Common myeloid progenitor, CD34-positive (primary cell): ENCODE measurements around the gene CKS2.
A peak's percentile ranks its signal among the peaks of the same experiment; 100 is the strongest.
"Not testable (repeated sequence)": the region's sequence is repeated elsewhere in the genome, so short reads cannot be mapped to it uniquely, and the experiment has no call there.

Source experiments
- CTCF ChIA-PET: fragments of 350-600 bp; sonication (Branson Sonifier 250); formaldehyde crosslinking; loops from one replicate; lab custom pipeline; 2021; ENCODE audit warnings: antibody characterized with exemption; lab: Charles Lee
- POLR2A ChIA-PET: fragments of 350-600 bp; sonication (Branson Sonifier 250); formaldehyde crosslinking; loops from one replicate; lab custom pipeline; 2021; ENCODE audit warnings: antibody characterized with exemption; lab: Charles Lee
- DNase-seq, 3 donors: peaks; one replicate each; pipeline versions ENCODE4 v3.0.0 to v3.0.0-alpha.2; 2013
- H3K27ac ChIP-seq, 2 experiments: 1 replicate in 1 of 2; 2 replicates in 1 of 2; pipeline ENCODE4 v1.7.0; 2013; ENCODE audit warnings: inconsistent platforms in 2 of 2, low read length in 2 of 2, mild to moderate bottlenecking in 2 of 2, low read depth in 1 of 2, moderate library complexity in 1 of 2; ENCODE audit not compliant: severe bottlenecking in 2 of 2, insufficient read depth in 1 of 2, poor library complexity in 1 of 2
- H3K27me3 ChIP-seq, 5 experiments: replicated peaks in 2 of 5; 1 replicate in 3 of 5; 2 replicates in 2 of 5; pipeline versions ENCODE4 v1.6.1 to v1.7.0; 2013; ENCODE audit warnings: low read length in 4 of 5, mild to moderate bottlenecking in 2 of 5, moderate library complexity in 2 of 5, inconsistent platforms in 1 of 5; ENCODE audit not compliant: insufficient read depth in 5 of 5, control insufficient read depth in 4 of 5
- H3K36me3 ChIP-seq, 4 experiments: 1 replicate in 2 of 4; 2 replicates in 2 of 4; pipeline versions ENCODE4 v1.6.1 to v1.7.0; 2013; ENCODE audit warnings: low read length in 3 of 4, control low read depth in 1 of 4, mild to moderate bottlenecking in 1 of 4; ENCODE audit not compliant: control insufficient read depth in 4 of 4, insufficient read depth in 4 of 4
- H3K4me1 ChIP-seq, 4 experiments: 1 replicate in 3 of 4; 2 replicates in 1 of 4; pipeline versions ENCODE4 v1.6.1 to v1.7.1; 2013; ENCODE audit warnings: low read length in 3 of 4, mild to moderate bottlenecking in 3 of 4, control low read depth in 1 of 4, inconsistent platforms in 1 of 4, moderate library complexity in 1 of 4; ENCODE audit not compliant: control insufficient read depth in 4 of 4, insufficient read depth in 4 of 4; ENCODE audit errors: control extremely low read depth in 1 of 4
- H3K4me3 ChIP-seq, 7 experiments: 1 replicate in 4 of 7; 2 replicates in 3 of 7; pipeline versions ENCODE4 v1.5.1 to v1.7.0; 2013; ENCODE audit warnings: mild to moderate bottlenecking in 7 of 7, low read length in 6 of 7, moderate library complexity in 6 of 7, inconsistent platforms in 2 of 7, low read depth in 2 of 7, control low read depth in 1 of 7; ENCODE audit not compliant: insufficient read depth in 4 of 7, control insufficient read depth in 1 of 7; ENCODE audit errors: extremely low read depth in 1 of 7
- H3K9me3 ChIP-seq, 5 experiments: 1 replicate in 4 of 5; 2 replicates in 1 of 5; pipeline versions ENCODE4 v1.6.1 to v1.7.1; 2013; ENCODE audit warnings: low read length in 4 of 5, mild to moderate bottlenecking in 2 of 5, inconsistent platforms in 1 of 5, low read depth in 1 of 5, moderate library complexity in 1 of 5; ENCODE audit not compliant: control insufficient read depth in 4 of 5, insufficient read depth in 2 of 5; ENCODE audit errors: control extremely low read depth in 1 of 5
- WGBS: methylation state at CpG from one replicate; pipeline ENCODE4 v1.1.5; 2013; ENCODE audit not compliant: insufficient coverage; 5-methylcytosine and 5-hydroxymethylcytosine counted together

Gene CKS2

DNA sequence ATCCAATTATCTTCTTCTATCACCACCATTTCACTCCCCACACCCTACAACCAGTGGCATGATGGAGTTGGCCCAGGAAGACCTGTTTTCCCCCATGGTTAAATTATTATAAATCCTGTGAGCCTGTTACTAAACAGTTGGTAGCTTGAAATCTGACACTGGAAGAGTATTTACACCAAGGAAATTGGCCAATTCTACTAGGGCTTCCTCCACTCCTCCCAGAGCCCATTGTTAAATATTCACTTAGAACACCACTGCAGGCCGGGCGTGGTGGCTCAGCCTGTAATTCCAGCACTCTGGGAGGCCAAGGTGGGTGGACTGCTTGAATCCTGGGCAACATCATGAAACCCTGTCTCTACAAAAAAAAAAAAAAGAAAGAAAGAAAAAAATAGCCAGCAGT lies 32.4 kb upstream of the CKS2 start:
- no CpG with 5 or more reads among the region's 2 CpGs for WGBS
- CTCF ChIA-PET: interaction anchor here (0.6 to 2.1 kb wide), 5 partner anchors 9 to 1327 kb away, joined by 3 to 6 read pairs (median 3); no protein-coding TSS in a partner anchor

DNA sequence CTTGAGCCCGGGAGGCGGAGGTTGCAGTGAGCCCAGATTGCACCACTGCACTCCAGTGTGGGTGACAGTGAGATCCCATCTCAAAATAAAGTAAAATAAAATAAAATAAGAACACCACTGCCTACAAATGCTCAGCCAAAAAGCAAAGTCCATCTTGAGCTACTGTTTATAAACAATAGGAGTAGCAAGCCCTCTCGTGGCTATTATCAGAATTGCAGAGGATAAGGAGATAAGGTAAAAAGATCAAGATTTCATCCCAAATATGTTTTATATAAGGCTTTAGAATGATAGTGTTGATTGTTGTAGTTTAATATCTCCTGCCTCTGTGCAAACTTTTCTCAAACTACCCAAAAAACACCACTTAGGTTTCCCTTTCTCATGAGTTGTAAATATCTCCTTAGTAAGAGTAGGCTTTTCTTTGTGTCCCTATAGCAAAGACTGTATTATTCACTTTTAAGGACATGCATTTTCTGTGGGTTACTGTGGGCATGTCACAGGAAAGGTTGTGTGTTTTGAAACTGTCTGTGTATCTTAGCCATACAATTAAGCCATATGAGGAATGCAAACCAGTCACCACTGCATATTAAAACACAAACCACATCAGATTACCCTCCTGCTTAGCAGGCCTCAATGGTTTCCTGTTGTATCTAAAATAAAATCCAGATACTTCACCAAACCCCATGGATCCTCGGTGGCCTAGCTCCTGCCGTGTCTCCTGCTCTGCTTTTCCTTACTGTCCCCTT lies 31.8 kb upstream of the CKS2 start:
- Histone ChIP-seq H3K27ac (no peak overlapping the region), H3K9me3 (peaks cover 2 to 19% (median 11%) of the 10 kb centered on the region in 5 experiments), H3K36me3 (no peaks in the 10 kb centered on the region), H3K4me1 (peaks cover 0 to 15% (median 10%) of the 10 kb centered on the region in 4 experiments), H3K4me3 (no peak overlapping the region), H3K27me3 (peaks cover 0 to 5% (median 0%) of the 10 kb centered on the region in 5 experiments)
- DNase-seq: peak; percentile 43 to 63 (median 57)
- 0% methylated on average over 2 of the region's 5 CpGs for WGBS
- CTCF ChIA-PET: interaction anchor here (0.9 to 2.1 kb wide), 5 partner anchors 14 to 1327 kb away, joined by 3 to 6 read pairs (median 3); no protein-coding TSS in a partner anchor
- POLR2A ChIA-PET: interaction anchor here (2.2 kb wide), 1 partner anchor 31 kb away, joined by 11 read pairs; the partner anchor contains the start of gene CKS2

More for the DNA sequence above, 32.4 kb upstream of the CKS2 start:
- Histone ChIP-seq H3K27me3 (peaks cover 0 to 5% (median 0%) of the 10 kb centered on the region in 5 experiments), H3K9me3 (peaks cover 4 to 25% (median 13%) of the 10 kb centered on the region in 5 experiments), H3K36me3 (no peaks in the 10 kb centered on the region), H3K4me3 (no peak overlapping the region), H3K27ac (no peak overlapping the region), H3K4me1 (peaks cover 0 to 15% (median 10%) of the 10 kb centered on the region in 4 experiments)
- DNase-seq: no peak
- POLR2A ChIA-PET: interaction anchor here (2.2 kb wide), 1 partner anchor 32 kb away, joined by 11 read pairs; the partner anchor contains the start of gene CKS2

DNA sequence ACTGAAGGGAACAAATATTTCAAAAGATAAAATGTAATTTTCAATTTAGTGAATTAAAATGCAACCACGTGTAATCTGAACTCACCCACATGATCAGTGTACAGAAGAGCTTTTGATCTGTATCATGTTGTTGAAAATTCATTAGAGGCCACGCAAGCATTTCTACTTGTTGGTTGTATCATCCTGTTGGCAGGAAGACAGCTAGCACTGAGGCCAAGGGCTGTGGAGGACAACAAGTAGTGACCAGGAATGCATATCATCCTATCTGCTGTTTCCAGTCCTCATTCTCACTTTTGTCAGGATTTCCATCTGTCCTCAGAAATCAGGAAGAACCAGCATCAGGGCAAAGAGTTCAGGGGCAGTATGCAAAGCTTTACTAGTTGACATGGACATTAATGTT lies 29.9 kb upstream of the CKS2 start:
- H3K27ac ChIP-seq: no peak overlapping the region
- DNase-seq: no peak
- WGBS: 81% methylated on average over 2 of the region's 2 CpGs
- peaks cover 0 to 15% (median 10%) of the 10 kb centered on the region in 4 experiments for H3K4me1 ChIP-seq
- H3K27me3 ChIP-seq: peaks cover 0 to 5% (median 0%) of the 10 kb centered on the region in 5 experiments
- ChIA-PET POLR2A (no interaction called here), CTCF (no interaction called here)
- no peak overlapping the region for H3K4me3 ChIP-seq
- H3K36me3 ChIP-seq: no peaks in the 10 kb centered on the region
- peaks cover 0 to 2% (median 0%) of the 10 kb centered on the region in 5 experiments for H3K9me3 ChIP-seq

DNA sequence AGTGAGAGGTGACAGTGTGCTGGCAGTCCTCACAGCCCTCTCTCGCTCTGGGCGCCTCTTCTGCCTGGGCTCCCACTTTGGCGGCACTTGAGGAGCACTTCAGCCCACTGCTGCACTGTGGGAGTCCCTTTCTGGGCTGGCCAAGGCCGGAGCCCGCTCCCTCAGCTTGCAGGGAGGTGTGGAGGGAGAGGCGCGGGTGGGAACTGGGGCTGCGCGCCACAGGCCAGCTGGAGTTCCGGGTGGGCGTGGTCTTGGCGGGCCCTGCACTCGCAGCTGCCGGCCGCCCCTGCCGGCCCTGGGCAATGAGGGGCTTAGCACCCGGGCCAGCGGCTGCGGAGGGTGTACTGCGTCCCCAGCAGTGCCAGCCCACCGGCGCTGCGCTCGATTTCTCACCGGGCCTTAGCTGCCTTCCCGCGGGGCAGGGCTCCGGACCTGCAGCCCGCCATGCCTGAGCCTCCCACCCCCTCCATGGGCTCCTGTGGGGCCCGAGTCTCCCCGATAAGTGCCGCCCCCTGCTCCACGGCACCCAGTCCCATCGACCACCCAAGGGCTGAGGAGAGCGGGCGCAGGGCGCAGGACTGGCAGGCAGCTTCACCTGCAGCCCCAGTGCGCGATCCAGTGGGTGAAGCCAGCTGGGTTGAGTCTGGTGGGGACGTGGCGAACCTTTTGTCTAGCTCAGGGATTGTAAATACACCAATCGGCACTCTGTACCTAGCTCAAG lies 28.6 kb upstream of the CKS2 start:
- H3K36me3 ChIP-seq, POLR2A ChIA-PET, H3K9me3 ChIP-seq, H3K27me3 ChIP-seq, H3K27ac ChIP-seq: not testable (repeated sequence)
- Histone ChIP-seq H3K4me1 (peaks cover 0 to 15% (median 10%) of the 10 kb centered on the region in 4 experiments), H3K4me3 (peak overlapping the region in 2 of 7 experiments; percentile 11 to 64)
- WGBS: 69% methylated on average over 24 of the region's 42 CpGs
- DNase-seq: peak in 1 of 3 donors; percentile 22
- CTCF ChIA-PET: interaction anchor here (1.3 kb wide), 1 partner anchor 13 kb away, joined by 3 read pairs; no protein-coding TSS in a partner anchor

DNA sequence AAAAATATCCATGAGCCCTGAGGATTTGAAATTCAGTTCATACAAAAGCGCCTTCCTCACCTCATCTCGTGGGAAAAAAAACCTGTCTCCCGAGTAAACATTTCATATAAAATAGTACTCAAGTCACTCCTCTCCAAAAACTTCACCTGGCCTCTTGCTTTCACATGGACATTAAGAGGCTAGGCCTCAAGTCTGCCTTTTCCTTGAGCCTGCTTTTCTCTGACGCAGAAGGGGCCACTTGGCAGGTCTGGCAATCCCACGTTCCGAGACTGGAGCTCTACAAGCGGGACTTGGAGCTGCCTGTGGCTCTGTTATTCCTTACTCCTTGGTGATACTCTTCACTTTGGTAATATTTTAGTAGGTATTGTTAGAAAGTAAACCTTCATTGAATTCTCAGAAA lies 26.9 kb upstream of the CKS2 start:
- 100% methylated on average over 3 of the region's 7 CpGs for WGBS
- ChIA-PET CTCF (no interaction called here), POLR2A (no interaction called here)
- Histone ChIP-seq H3K9me3 (no peaks in the 10 kb centered on the region), H3K4me3 (no peak overlapping the region), H3K4me1 (peaks cover 0 to 8% (median 5%) of the 10 kb centered on the region in 4 experiments), H3K27me3 (peaks cover 0 to 5% (median 0%) of the 10 kb centered on the region in 5 experiments), H3K27ac (no peak overlapping the region), H3K36me3 (no peaks in the 10 kb centered on the region)
- no peak for DNase-seq

DNA sequence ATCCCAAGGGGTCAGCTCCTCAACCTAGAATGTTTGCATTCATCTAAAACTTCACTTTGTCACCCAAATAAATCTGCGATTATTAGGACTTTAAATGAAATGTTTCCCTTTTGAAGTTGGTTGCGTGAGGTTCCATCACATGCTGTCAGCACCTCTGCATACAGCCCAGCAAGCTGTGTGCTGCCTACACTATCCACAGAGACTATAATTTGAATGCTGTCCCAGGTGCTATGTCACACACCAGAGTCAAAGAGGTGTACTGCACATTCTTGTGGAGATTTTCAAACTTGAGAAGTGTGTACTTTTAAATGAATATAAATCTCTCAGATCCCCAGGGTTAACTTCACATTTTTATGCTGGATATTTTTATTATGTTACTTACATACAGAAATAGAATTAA lies 19.3 kb upstream of the CKS2 start:
- ChIA-PET POLR2A (no interaction called here), CTCF (interaction anchor here (1.6 kb wide), 1 partner anchor 14 kb away, joined by 3 read pairs; no protein-coding TSS in a partner anchor)
- H3K27me3 ChIP-seq: no peaks in the 10 kb centered on the region
- peaks cover 0 to 4% (median 0%) of the 10 kb centered on the region in 5 experiments for H3K9me3 ChIP-seq
- H3K4me3 ChIP-seq: no peak overlapping the region
- H3K36me3 ChIP-seq: no peaks in the 10 kb centered on the region
- H3K27ac ChIP-seq: no peak overlapping the region
- DNase-seq: no peak
- H3K4me1 ChIP-seq: no peaks in the 10 kb centered on the region
- 92% methylated on average over 2 of the region's 2 CpGs for WGBS
